ENCODE results near the gene PPP3CA. TPM values are rescaled to one million over a fixed set of nuclear protein-coding genes. Genes with fewer than 3 reads are reported as not detected.
"Not testable (repeated sequence)": the region's sequence is repeated elsewhere in the genome, so short reads cannot be mapped to it uniquely, and the experiment has no call there.

Gene PPP3CA
- total and polyA plus RNA-seq, 8 donors = 38.8 to 58.6 (median 54.8) TPM

GRCh38 chr4:101141230-101141629 is 206.1 kb downstream of the PPP3CA start:
- Histone ChIP-seq H3K4me1 (peaks cover 3 to 19% of the 10 kb centered on the region in 2 donors), H3K4me3 (no peak overlapping the region), H3K9me3 (no peaks in the 10 kb centered on the region), H3K27me3 (no peaks in the 10 kb centered on the region), H3K36me3 (no peaks in the 10 kb centered on the region), H3K27ac (no peak overlapping the region)
- TF ChIP-seq CTCF (IDR thresholded peaks at IDR 0.05) = no peak
- ATAC-seq (no peak), DNase-seq (no peak)
- intact Hi-C loops (cut with DNase I) = no loop called here

- intact Hi-C loops (cut with DNase I) = no loop called here
- Histone ChIP-seq H3K27me3 (no peaks in the 10 kb centered on the region), H3K4me3 (no peak overlapping the region), H3K36me3 (no peaks in the 10 kb centered on the region), H3K9me3 (no peaks in the 10 kb centered on the region), H3K27ac (no peak overlapping the region), H3K4me1 (peaks cover 3 to 29% of the 10 kb centered on the region in 2 donors)
- DNase-seq = no peak
- TF ChIP-seq CTCF (IDR thresholded peaks at IDR 0.05) = no peak
- ATAC-seq = peak; percentile 62
These were observed 207.1 kb downstream of the PPP3CA start for GRCh38 chr4:101140228-101140627.

DNA sequence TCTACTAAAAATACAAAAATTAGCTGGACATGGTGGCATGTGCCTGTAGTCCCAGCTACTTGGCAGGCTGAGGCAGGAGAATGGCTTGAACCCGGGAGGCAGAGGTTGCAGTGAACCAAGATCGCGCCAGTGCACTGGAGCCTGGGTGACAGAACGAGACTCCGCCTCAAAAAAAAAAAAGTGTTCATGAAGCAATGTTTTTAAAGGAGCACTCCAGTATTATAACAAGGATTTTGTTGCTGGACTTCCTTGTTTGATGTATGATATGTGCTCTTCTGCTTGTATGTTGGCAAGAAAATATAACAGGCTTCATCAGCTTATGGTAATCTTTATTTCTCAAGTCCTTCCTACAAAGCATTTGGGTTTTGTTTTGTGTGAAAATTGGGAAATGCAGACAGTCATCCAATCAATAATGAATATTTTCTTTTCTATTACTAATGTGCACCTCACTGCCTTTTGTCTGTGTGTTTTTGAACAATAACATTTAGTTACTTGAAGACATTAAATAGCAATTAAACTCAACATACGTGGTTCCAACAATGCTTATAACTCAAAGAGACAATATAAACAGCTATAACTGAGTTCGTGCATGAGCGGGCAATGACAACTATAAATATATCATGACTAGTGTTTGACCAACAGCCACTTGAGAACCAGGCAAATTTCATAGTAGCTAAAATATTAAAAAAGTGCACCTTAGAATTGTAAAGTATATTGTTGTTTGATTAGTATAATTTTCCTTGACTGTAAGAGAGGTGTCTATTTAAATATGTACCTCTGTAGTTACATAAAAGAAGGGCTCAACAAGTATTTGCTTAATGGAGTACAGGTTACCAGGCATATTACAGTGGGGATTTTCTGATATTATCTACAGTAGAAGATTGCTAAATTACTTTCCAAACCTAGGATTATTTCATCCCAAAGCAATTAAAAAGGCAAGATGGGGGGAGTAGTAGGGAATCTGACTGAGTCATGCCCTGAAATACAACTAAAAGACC is 210.7 kb downstream of the PPP3CA start:
- Histone ChIP-seq H3K4me3 (no peak overlapping the region), H3K36me3 (no peaks in the 10 kb centered on the region), H3K27ac (no peak overlapping the region), H3K9me3 (peaks cover 0 to 3% of the 10 kb centered on the region in 2 donors), H3K4me1 (peaks cover 3 to 29% of the 10 kb centered on the region in 2 donors), H3K27me3 (no peaks in the 10 kb centered on the region)
- intact Hi-C loops (cut with DNase I) = no loop called here
- TF ChIP-seq CTCF (IDR thresholded peaks at IDR 0.05) = no peak
- ATAC-seq (peak; percentile 86), DNase-seq (no peak)

DNA sequence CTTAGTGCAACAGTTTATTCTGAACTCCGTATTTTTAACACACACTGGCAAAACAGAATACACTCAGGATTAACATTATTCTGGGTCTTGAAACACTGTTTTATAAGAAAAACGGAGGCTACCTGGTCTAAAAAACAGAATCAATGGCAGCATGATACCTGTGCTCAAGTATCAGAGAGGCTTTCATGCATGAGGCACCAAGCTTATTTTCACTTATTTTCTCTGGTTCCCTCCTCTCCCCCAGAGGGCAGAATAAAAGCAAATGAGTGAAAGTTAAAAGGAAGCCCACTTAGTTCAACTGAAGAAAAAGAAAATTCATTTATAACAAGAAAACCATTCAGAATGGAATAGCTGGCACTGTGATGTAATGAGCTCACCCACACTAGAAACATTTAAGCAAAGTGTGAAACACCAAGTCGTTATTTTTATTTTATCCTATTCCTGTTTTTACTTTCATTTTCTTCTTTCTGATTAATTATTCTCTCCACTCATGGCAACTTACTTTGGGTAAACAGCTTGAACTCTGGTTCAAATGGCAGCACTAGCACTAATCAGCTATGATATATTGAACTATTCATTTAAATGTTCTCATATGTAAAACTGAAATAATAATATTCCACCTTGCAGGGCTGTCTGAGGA is 211.8 kb downstream of the PPP3CA start:
- no peak for TF ChIP-seq CTCF (IDR thresholded peaks at IDR 0.05)
- intact Hi-C loops (cut with DNase I) = no loop called here
- peaks cover 0 to 3% of the 10 kb centered on the region in 2 donors for H3K9me3 ChIP-seq
- H3K4me1 ChIP-seq = peaks cover 0 to 22% of the 10 kb centered on the region in 2 donors
- H3K36me3 ChIP-seq = no peaks in the 10 kb centered on the region
- no peak overlapping the region for H3K4me3 ChIP-seq
- DNase-seq (no peak), ATAC-seq (no peak)
- H3K27me3 ChIP-seq = no peaks in the 10 kb centered on the region
- no peak overlapping the region for H3K27ac ChIP-seq

- H3K27me3 ChIP-seq; DNase-seq; ATAC-seq; H3K36me3 ChIP-seq; intact Hi-C loops (cut with DNase I); H3K27ac ChIP-seq; H3K9me3 ChIP-seq; H3K4me3 ChIP-seq: not testable (repeated sequence)
- peaks cover 7 to 22% of the 10 kb centered on the region in 2 donors for H3K4me1 ChIP-seq
These were observed 216.3 kb downstream of the PPP3CA start for GRCh38 chr4:101131058-101131457.

- ATAC-seq; H3K9me3 ChIP-seq; intact Hi-C loops (cut with DNase I); H3K27ac ChIP-seq; H3K36me3 ChIP-seq; DNase-seq; H3K27me3 ChIP-seq; H3K4me3 ChIP-seq: not testable (repeated sequence)
- peaks cover 7 to 14% of the 10 kb centered on the region in 2 donors for H3K4me1 ChIP-seq
These were observed 218.4 kb downstream of the PPP3CA start for GRCh38 chr4:101128898-101129297.
